Astrocyte (in vitro differentiated cells and primary cell): ENCODE measurements around the gene IGSF6. TPM values are rescaled to one million over a fixed set of nuclear protein-coding genes. Genes with fewer than 3 reads are reported as not detected.
"Not testable (repeated sequence)": the region's sequence is repeated elsewhere in the genome, so short reads cannot be mapped to it uniquely, and the experiment has no call there.

ENCODE experiments used
- DNase-seq: peaks from one replicate; pipeline ENCODE4 v3.0.0-alpha.2; 2010; ENCODE audit warnings: low read depth
- FAIRE-seq: peaks from 2 replicates; lab custom pipeline; 2011; peaks lifted over from hg19 to GRCh38; lab: Jason Lieb, UNC
- H2AFZ ChIP-seq: 2 replicates; pipeline ENCODE4 v1.6.0; 2012; ENCODE audit warnings: low read depth, low read length, inconsistent platforms
- H3K27ac ChIP-seq: 2 replicates; pipeline ENCODE4 v1.5.1; 2011; ENCODE audit warnings: low read depth, low read length, inconsistent platforms
- H3K27me3 ChIP-seq: 2 replicates; pipeline ENCODE4 v1.6.0; 2011; ENCODE audit warnings: low read length, inconsistent platforms; ENCODE audit not compliant: insufficient read depth
- H3K36me3 ChIP-seq: 2 replicates; pipeline ENCODE4 v1.5.1; 2011; ENCODE audit warnings: low read length, inconsistent platforms; ENCODE audit not compliant: insufficient read depth
- H3K4me1 ChIP-seq: 2 replicates; pipeline ENCODE4 v1.5.1; 2011; ENCODE audit warnings: low read length, inconsistent platforms; ENCODE audit not compliant: insufficient read depth
- H3K4me2 ChIP-seq: 2 replicates; pipeline ENCODE4 v1.6.0; 2012; ENCODE audit warnings: low read length, inconsistent platforms
- H3K4me3 ChIP-seq: 2 replicates; pipeline ENCODE4 v1.5.1; 2011; ENCODE audit warnings: low read depth, mild to moderate bottlenecking, low read length, inconsistent platforms; ENCODE audit not compliant: insufficient read depth
- H3K79me2 ChIP-seq: 2 replicates; pipeline ENCODE4 v1.6.0; 2012; ENCODE audit warnings: mild to moderate bottlenecking, low read length, inconsistent platforms; ENCODE audit not compliant: insufficient read depth
- H3K9ac ChIP-seq: 2 replicates; pipeline ENCODE4 v1.6.0; 2012; ENCODE audit warnings: mild to moderate bottlenecking, low read length, inconsistent platforms
- H3K9me3 ChIP-seq: 2 replicates; pipeline ENCODE4 v1.5.1; 2012; ENCODE audit warnings: low read depth, mild to moderate bottlenecking, low read length, inconsistent platforms; ENCODE audit not compliant: insufficient read depth
- H4K20me1 ChIP-seq: 2 replicates; pipeline ENCODE4 v1.6.0; 2012; ENCODE audit warnings: low read length, inconsistent platforms; ENCODE audit not compliant: insufficient read depth
- H3K27ac Mint-ChIP-seq: one replicate; pipeline ENCODE4 v1.8.0; 2021; ENCODE audit warnings: mild to moderate bottlenecking, mixed read lengths; ENCODE audit not compliant: unreplicated experiment
- H3K27me3 Mint-ChIP-seq: one replicate; pipeline ENCODE4 v1.8.0; 2021; ENCODE audit warnings: low read depth, mixed read lengths; ENCODE audit not compliant: unreplicated experiment
- H3K36me3 Mint-ChIP-seq: one replicate; pipeline ENCODE4 v1.8.0; 2021; ENCODE audit warnings: low read depth, mixed read lengths; ENCODE audit not compliant: unreplicated experiment
- H3K4me1 Mint-ChIP-seq: one replicate; pipeline ENCODE4 v1.8.0; 2021; ENCODE audit warnings: low read depth, mixed read lengths; ENCODE audit not compliant: unreplicated experiment
- H3K4me3 Mint-ChIP-seq: one replicate; pipeline ENCODE4 v1.8.0; 2021; ENCODE audit warnings: mild to moderate bottlenecking, moderate library complexity, mixed read lengths; ENCODE audit not compliant: unreplicated experiment
- H3K9me3 Mint-ChIP-seq: one replicate; pipeline ENCODE4 v1.8.0; 2021; ENCODE audit warnings: mild to moderate bottlenecking, mixed read lengths; ENCODE audit not compliant: unreplicated experiment
- CTCF ChIP-seq: IDR thresholded peaks from 2 replicates; pipeline ENCODE4 v1.5.1; 2011; ENCODE audit warnings: low read depth, mild to moderate bottlenecking, inconsistent platforms, low read length, moderate library complexity; ENCODE audit not compliant: insufficient read depth
- EZH2 ChIP-seq: IDR thresholded peaks from 2 replicates; pipeline ENCODE4 v1.6.1; 2012; ENCODE audit warnings: mild to moderate bottlenecking, low read length, inconsistent platforms; ENCODE audit not compliant: insufficient read depth
- total RNA-seq: library from RNA; stranded (reverse); gene quantifications from 2 replicates; pipeline ENCODE4 v1.2.1, GENCODE V29; 2021

The IGSF6 gene
- total RNA-seq, 1 donor from 2014 or later = not detected

GRCh38 chr16:21697032-21697431 is 44.6 kb upstream of the IGSF6 start:
- Histone ChIP-seq H3K4me3 (no peak overlapping the region), H2AFZ (no peak overlapping the region), H3K4me2 (no peak overlapping the region), H3K79me2 (no peaks in the 10 kb centered on the region), H3K4me1 (no peaks in the 10 kb centered on the region), H3K9ac (no peak overlapping the region), H3K9me3 (no peaks in the 10 kb centered on the region), H3K27me3 (no peaks in the 10 kb centered on the region), H3K27ac (no peak overlapping the region), H3K36me3 (no peaks in the 10 kb centered on the region), H4K20me1 (no peaks in the 10 kb centered on the region)
- H3K4me3 Mint-ChIP-seq = no peak overlapping the region
- DNase-seq (no peak), FAIRE-seq (no peak)
- no peak overlapping the region for H3K27ac Mint-ChIP-seq
- H3K4me1 Mint-ChIP-seq = no peaks in the 10 kb centered on the region
- peaks cover 5% of the 10 kb centered on the region for H3K27me3 Mint-ChIP-seq
- no peak for TF ChIP-seq CTCF
- TF ChIP-seq EZH2 = no peak
- H3K9me3 Mint-ChIP-seq = no peaks in the 10 kb centered on the region
- no peaks in the 10 kb centered on the region for H3K36me3 Mint-ChIP-seq

- H3K9me3 Mint-ChIP-seq = peaks cover 2% of the 10 kb centered on the region
- no peak overlapping the region for H3K4me3 Mint-ChIP-seq
- Histone ChIP-seq H3K4me3 (no peak overlapping the region), H3K27me3 (no peaks in the 10 kb centered on the region), H4K20me1 (no peaks in the 10 kb centered on the region), H3K9ac (no peak overlapping the region), H2AFZ (no peak overlapping the region), H3K79me2 (no peaks in the 10 kb centered on the region), H3K4me2 (no peak overlapping the region), H3K36me3 (no peaks in the 10 kb centered on the region), H3K9me3 (no peaks in the 10 kb centered on the region), H3K4me1 (no peaks in the 10 kb centered on the region), H3K27ac (no peak overlapping the region)
- peaks cover 5% of the 10 kb centered on the region for H3K27me3 Mint-ChIP-seq
- H3K27ac Mint-ChIP-seq = no peak overlapping the region
- no peaks in the 10 kb centered on the region for H3K4me1 Mint-ChIP-seq
- FAIRE-seq (no peak), DNase-seq (no peak)
- TF ChIP-seq EZH2 (no peak), CTCF (no peak)
- no peaks in the 10 kb centered on the region for H3K36me3 Mint-ChIP-seq
These were observed 42.2 kb upstream of the IGSF6 start for GRCh38 chr16:21694609-21695008.

- not testable (repeated sequence) for H2AFZ ChIP-seq, H3K79me2 ChIP-seq, H3K36me3 Mint-ChIP-seq, H3K27me3 ChIP-seq, H3K9me3 Mint-ChIP-seq, H3K27ac ChIP-seq, H3K36me3 ChIP-seq, H3K4me3 Mint-ChIP-seq, H3K27ac Mint-ChIP-seq, FAIRE-seq, DNase-seq, H3K4me1 ChIP-seq, H3K9ac ChIP-seq, H3K4me3 ChIP-seq, H3K4me1 Mint-ChIP-seq, H4K20me1 ChIP-seq, H3K4me2 ChIP-seq, H3K9me3 ChIP-seq
- H3K27me3 Mint-ChIP-seq = peaks cover 16% of the 10 kb centered on the region
These were observed 38.6 kb upstream of the IGSF6 start for GRCh38 chr16:21690967-21691366.
